Measurements from ENCODE around the gene EMP1. TPM values are rescaled to one million over a fixed set of nuclear protein-coding genes. Genes with fewer than 3 reads are reported as not detected.

The EMP1 gene
- total RNA-seq, 1 donor from 2014 or later: 163 TPM

GRCh38 chr12:13203034-13203922 is 6.8 kb downstream of the EMP1 start:
- peaks cover 5% of the 10 kb centered on the region for H3K36me3 Mint-ChIP-seq (ENCODE audit: unreplicated experiment)
- DNase-seq (ENCODE audit: extremely low spot score, unreplicated experiment): no peak
- H3K9me3 Mint-ChIP-seq (ENCODE audit: unreplicated experiment): no peaks in the 10 kb centered on the region
- no peaks in the 10 kb centered on the region for H3K27me3 Mint-ChIP-seq (ENCODE audit: unreplicated experiment)
- no peak overlapping the region for H3K4me3 Mint-ChIP-seq (ENCODE audit: unreplicated experiment)
- H3K27ac Mint-ChIP-seq (ENCODE audit: unreplicated experiment): peak overlapping the region; percentile 91
- peak; percentile 25 for TF ChIP-seq CTCF (IDR thresholded peaks at IDR 0.05)
- peaks cover 82% of the 10 kb centered on the region for H3K4me1 Mint-ChIP-seq (ENCODE audit: unreplicated experiment)

GRCh38 chr12:13204428-13204827 is 7.9 kb downstream of the EMP1 start:
- Mint-ChIP-seq H3K27ac (ENCODE audit: unreplicated experiment) (peak overlapping the region; percentile 91), H3K36me3 (ENCODE audit: unreplicated experiment) (peaks cover 5% of the 10 kb centered on the region), H3K4me1 (ENCODE audit: unreplicated experiment) (peaks cover 80% of the 10 kb centered on the region), H3K9me3 (ENCODE audit: unreplicated experiment) (no peaks in the 10 kb centered on the region), H3K4me3 (ENCODE audit: unreplicated experiment) (peak overlapping the region; percentile 7), H3K27me3 (ENCODE audit: unreplicated experiment) (no peaks in the 10 kb centered on the region)
- no peak for TF ChIP-seq CTCF (IDR thresholded peaks at IDR 0.05)
- DNase-seq (ENCODE audit: extremely low spot score, unreplicated experiment): no peak

- no peak for DNase-seq (ENCODE audit: extremely low spot score, unreplicated experiment)
- Mint-ChIP-seq H3K9me3 (ENCODE audit: unreplicated experiment) (no peaks in the 10 kb centered on the region), H3K27ac (ENCODE audit: unreplicated experiment) (peak overlapping the region; percentile 92), H3K4me1 (ENCODE audit: unreplicated experiment) (peaks cover 81% of the 10 kb centered on the region), H3K27me3 (ENCODE audit: unreplicated experiment) (no peaks in the 10 kb centered on the region), H3K4me3 (ENCODE audit: unreplicated experiment) (peak overlapping the region; percentile 15), H3K36me3 (ENCODE audit: unreplicated experiment) (peaks cover 5% of the 10 kb centered on the region)
- no peak for TF ChIP-seq CTCF (IDR thresholded peaks at IDR 0.05)
These were observed 9.5 kb downstream of the EMP1 start for GRCh38 chr12:13205809-13206559.

GRCh38 chr12:13206560-13206897 is 10.0 kb downstream of the EMP1 start:
- Mint-ChIP-seq H3K36me3 (ENCODE audit: unreplicated experiment) (peaks cover 5% of the 10 kb centered on the region), H3K9me3 (ENCODE audit: unreplicated experiment) (no peaks in the 10 kb centered on the region), H3K27ac (ENCODE audit: unreplicated experiment) (peak overlapping the region; percentile 92), H3K4me3 (ENCODE audit: unreplicated experiment) (no peak overlapping the region), H3K27me3 (ENCODE audit: unreplicated experiment) (no peaks in the 10 kb centered on the region), H3K4me1 (ENCODE audit: unreplicated experiment) (peaks cover 84% of the 10 kb centered on the region)
- no peak for TF ChIP-seq CTCF (IDR thresholded peaks at IDR 0.05)
- DNase-seq (ENCODE audit: extremely low spot score, unreplicated experiment): no peak

Data from osteocyte (in vitro differentiated cells).